ENCODE measurements around the gene NUDT9.

DNA sequence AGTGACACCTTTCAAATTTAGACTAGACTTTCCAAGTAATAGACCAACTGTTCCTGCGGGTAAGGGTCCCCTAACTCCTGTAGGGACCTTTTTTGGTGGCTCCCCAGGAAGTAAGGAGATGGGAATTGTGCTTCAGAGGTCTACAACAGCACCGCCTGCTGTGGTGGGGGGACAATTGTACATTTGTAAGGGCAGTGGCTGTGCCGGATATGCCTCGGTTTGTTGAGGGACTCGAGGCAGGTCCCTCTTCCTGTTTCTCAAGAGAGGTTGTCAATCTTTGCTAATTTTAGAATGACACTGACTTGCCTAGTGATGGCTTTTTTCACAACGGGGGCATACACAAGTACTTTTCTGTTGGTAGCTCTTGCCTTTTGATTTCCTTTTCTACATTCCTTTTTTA is 15.9 kb upstream of the NUDT9 start:
- TF ChIP-seq, protein P1, sequence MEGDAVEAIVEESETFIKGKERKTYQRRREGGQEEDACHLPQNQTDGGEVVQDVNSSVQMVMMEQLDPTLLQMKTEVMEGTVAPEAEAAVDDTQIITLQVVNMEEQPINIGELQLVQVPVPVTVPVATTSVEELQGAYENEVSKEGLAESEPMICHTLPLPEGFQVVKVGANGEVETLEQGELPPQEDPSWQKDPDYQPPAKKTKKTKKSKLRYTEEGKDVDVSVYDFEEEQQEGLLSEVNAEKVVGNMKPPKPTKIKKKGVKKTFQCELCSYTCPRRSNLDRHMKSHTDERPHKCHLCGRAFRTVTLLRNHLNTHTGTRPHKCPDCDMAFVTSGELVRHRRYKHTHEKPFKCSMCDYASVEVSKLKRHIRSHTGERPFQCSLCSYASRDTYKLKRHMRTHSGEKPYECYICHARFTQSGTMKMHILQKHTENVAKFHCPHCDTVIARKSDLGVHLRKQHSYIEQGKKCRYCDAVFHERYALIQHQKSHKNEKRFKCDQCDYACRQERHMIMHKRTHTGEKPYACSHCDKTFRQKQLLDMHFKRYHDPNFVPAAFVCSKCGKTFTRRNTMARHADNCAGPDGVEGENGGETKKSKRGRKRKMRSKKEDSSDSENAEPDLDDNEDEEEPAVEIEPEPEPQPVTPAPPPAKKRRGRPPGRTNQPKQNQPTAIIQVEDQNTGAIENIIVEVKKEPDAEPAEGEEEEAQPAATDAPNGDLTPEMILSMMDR (conservative IDR thresholded peaks at IDR 0.05; ENCODE audit: low read depth, low read length), result no peak
- TF ChIP-seq EZH2 (IDR thresholded peaks at IDR 0.05; ENCODE audit: borderline replicate concordance, low read depth, low read length, poor library complexity, severe bottlenecking), result no peak
